Measurements from ENCODE around the gene SFTPA1. TPM values are rescaled to one million over a fixed set of nuclear protein-coding genes. Genes with fewer than 3 reads are reported as not detected.
A peak's percentile ranks its signal among the peaks of the same experiment; 100 is the strongest.
"Not testable (repeated sequence)": the region's sequence is repeated elsewhere in the genome, so short reads cannot be mapped to it uniquely, and the experiment has no call there.

Gene SFTPA1
- polyA plus RNA-seq, 3 donors, result not detected

DNA sequence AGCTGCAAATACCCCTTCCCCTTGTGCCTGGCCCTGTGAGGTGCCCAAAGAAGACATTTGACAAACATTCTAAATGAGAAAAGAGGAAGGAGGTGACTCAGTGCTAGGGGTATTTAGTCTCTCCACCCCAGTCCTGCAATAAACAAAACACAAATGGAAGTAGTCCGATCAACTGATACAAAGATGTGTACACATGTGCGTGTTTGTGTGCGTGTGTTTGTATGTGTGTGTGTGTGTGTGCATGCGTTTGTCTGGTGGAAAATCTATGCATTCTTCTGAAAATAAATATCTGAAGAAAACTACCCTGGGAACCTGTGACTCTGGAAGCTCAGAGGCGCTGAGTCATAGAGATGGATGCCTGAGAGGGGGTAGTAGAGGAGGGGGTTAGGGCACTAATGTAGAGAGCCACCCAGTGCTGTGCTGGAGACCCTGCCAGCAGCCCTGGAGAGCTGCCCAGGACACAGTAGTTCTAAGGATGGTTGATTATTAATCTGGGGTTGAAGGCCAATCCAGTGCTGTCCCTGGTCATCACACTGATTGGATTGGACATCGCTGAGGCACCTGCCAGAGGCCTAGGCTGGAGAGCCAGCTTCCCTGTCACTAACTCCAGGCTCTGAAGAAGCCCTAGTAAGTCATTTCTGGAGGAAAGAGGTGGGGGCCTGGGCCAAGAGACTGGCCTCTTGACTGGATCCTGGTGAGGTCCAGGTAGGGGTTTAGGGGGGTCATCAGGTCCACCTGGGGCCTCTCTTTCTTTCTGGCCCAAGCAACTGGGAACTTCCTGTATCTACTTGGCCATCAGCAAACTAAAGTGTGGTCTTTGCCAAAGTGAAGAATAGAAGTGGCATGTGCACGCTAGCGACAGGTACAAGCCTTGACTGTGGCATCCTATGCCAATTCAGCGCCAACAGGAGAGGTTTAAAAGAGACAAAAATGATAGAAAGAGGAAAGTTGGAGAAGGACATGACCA is 18.5 kb downstream of the SFTPA1 start:
- Histone ChIP-seq H3K79me2 (ENCODE audit: insufficient read depth, low read length) (no peaks in the 10 kb centered on the region), H3K27me3 (ENCODE audit: control insufficient read depth in 2 of 2, insufficient read depth in 2 of 2, low read length in 2 of 2) (no peaks in the 10 kb centered on the region), H2AFZ (ENCODE audit: insufficient read depth, low read depth, low read length, poor library complexity, severe bottlenecking) (no peak overlapping the region), H3K4me1 (ENCODE audit: control insufficient read depth in 1 of 2, insufficient read depth in 2 of 2, low read length in 2 of 2) (no peaks in the 10 kb centered on the region), H3K4me2 (replicated peaks; ENCODE audit: extremely low read depth, low read length, poor library complexity, severe bottlenecking) (no peak overlapping the region), H4K20me1 (ENCODE audit: insufficient read depth, low read length) (no peaks in the 10 kb centered on the region), H3K9ac (ENCODE audit: insufficient read depth, low read length, poor library complexity, severe bottlenecking) (no peak overlapping the region), H3K36me3 (replicated peaks in 1 of 2; ENCODE audit: control insufficient read depth in 1 of 2, insufficient read depth in 2 of 2, low read length in 2 of 2) (no peaks in the 10 kb centered on the region), H3K27ac (ENCODE audit: low read depth in 1 of 2, low read length in 2 of 2) (no peak overlapping the region), H3K9me3 (replicated peaks in 1 of 2; ENCODE audit: control insufficient read depth in 1 of 2, insufficient read depth in 1 of 2, low read length in 2 of 2) (peaks cover 0 to 4% of the 10 kb centered on the region in 2 donors), H3K4me3 (replicated peaks in 1 of 3; ENCODE audit: low read depth in 2 of 3, low read length in 3 of 3) (no peak overlapping the region)
- Mint-ChIP-seq H3K36me3 (no peaks in the 10 kb centered on the region), H3K27me3 (ENCODE audit: low read depth in 3 of 3) (no peaks in the 10 kb centered on the region), H3K9me3 (peaks cover 0 to 5% (median 2%) of the 10 kb centered on the region in 7 donors), H3K27ac (peak overlapping the region in 2 of 7 donors; percentile 31 to 39), H3K4me3 (no peak overlapping the region), H3K4me1 (no peaks in the 10 kb centered on the region)
- intact Hi-C loops (cut with micrococcal nuclease), result no loop called here
- DNase-seq, result no peak
- WGBS (ENCODE audit: insufficient coverage), result 97% methylated on average over 4 of the region's 9 CpGs
- TF ChIP-seq, protein P1, sequence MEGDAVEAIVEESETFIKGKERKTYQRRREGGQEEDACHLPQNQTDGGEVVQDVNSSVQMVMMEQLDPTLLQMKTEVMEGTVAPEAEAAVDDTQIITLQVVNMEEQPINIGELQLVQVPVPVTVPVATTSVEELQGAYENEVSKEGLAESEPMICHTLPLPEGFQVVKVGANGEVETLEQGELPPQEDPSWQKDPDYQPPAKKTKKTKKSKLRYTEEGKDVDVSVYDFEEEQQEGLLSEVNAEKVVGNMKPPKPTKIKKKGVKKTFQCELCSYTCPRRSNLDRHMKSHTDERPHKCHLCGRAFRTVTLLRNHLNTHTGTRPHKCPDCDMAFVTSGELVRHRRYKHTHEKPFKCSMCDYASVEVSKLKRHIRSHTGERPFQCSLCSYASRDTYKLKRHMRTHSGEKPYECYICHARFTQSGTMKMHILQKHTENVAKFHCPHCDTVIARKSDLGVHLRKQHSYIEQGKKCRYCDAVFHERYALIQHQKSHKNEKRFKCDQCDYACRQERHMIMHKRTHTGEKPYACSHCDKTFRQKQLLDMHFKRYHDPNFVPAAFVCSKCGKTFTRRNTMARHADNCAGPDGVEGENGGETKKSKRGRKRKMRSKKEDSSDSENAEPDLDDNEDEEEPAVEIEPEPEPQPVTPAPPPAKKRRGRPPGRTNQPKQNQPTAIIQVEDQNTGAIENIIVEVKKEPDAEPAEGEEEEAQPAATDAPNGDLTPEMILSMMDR (IDR thresholded peaks at IDR 0.05), result no peak

DNA sequence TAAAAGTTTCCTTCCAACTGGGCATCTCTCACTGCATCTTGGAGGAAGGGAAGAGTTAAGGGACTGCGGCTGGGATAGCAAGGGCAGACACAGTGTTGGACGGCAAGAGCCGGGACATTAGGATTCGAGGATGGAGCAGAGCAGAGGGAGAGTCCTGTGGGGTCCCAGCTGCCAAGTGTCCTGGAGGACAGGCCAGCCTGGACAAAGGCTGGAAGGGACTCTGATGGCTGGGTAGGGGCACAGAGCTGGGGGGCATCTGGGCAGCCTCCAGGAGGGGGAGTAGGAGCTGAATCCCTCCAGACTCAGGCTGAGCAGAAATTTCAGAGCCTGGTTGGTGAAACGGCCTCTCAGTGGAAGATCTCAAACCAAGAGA is 19.2 kb downstream of the SFTPA1 start:
- Mint-ChIP-seq H3K27ac (peak overlapping the region in 2 of 7 donors; percentile 10 to 75), H3K27me3 (ENCODE audit: low read depth in 3 of 3) (no peaks in the 10 kb centered on the region), H3K36me3 (no peaks in the 10 kb centered on the region), H3K4me3 (no peak overlapping the region), H3K4me1 (no peaks in the 10 kb centered on the region), H3K9me3 (peaks cover 0 to 5% (median 2%) of the 10 kb centered on the region in 7 donors)
- TF ChIP-seq, protein P1 (IDR thresholded peaks at IDR 0.05), result no peak
- no peaks in the 10 kb centered on the region for H3K27me3 ChIP-seq (ENCODE audit: control insufficient read depth in 2 of 2, insufficient read depth in 2 of 2, low read length in 2 of 2)
- no peak overlapping the region for H2AFZ ChIP-seq (ENCODE audit: insufficient read depth, low read depth, low read length, poor library complexity, severe bottlenecking)
- intact Hi-C loops (cut with micrococcal nuclease), result no loop called here
- H3K9ac ChIP-seq (ENCODE audit: insufficient read depth, low read length, poor library complexity, severe bottlenecking), result no peak overlapping the region
- H4K20me1 ChIP-seq (ENCODE audit: insufficient read depth, low read length), result no peaks in the 10 kb centered on the region
- peaks cover 0 to 4% of the 10 kb centered on the region in 2 donors for H3K9me3 ChIP-seq (replicated peaks in 1 of 2; ENCODE audit: control insufficient read depth in 1 of 2, insufficient read depth in 1 of 2, low read length in 2 of 2)
- no peaks in the 10 kb centered on the region for H3K36me3 ChIP-seq (replicated peaks in 1 of 2; ENCODE audit: control insufficient read depth in 1 of 2, insufficient read depth in 2 of 2, low read length in 2 of 2)
- H3K79me2 ChIP-seq (ENCODE audit: insufficient read depth, low read length), result no peaks in the 10 kb centered on the region
- 100% methylated on average over 5 of the region's 5 CpGs for WGBS (ENCODE audit: insufficient coverage)
- no peak overlapping the region for H3K4me2 ChIP-seq (replicated peaks; ENCODE audit: extremely low read depth, low read length, poor library complexity, severe bottlenecking)
- no peaks in the 10 kb centered on the region for H3K4me1 ChIP-seq (ENCODE audit: control insufficient read depth in 1 of 2, insufficient read depth in 2 of 2, low read length in 2 of 2)
- no peak overlapping the region for H3K27ac ChIP-seq (ENCODE audit: low read depth in 1 of 2, low read length in 2 of 2)
- DNase-seq, result no peak
- H3K4me3 ChIP-seq (replicated peaks in 1 of 3; ENCODE audit: low read depth in 2 of 3, low read length in 3 of 3), result no peak overlapping the region

DNA sequence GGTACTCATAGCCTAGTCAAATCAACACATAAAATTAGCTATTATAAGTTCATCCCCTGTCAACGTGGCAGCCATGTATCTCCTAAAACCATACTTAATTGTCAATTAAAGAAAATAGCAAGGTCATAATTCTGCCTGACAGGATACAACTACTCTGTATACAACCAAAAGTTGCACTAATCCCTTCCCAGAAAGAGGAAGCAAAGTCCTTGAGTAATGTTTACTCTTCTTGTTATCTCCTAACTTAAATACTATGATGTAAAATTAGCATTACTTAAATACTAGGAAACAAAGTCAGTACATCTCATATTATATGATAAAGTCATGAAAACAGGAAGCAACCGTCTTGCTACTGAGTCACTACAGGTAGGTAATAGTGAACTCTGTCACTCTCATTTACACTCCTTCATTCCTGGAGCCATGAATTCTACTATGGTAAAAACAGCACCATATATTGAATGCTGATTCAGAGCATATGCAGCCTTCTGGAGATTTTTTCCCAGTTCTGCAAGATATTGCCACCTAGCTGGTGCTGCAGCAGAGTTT is 26.0 kb downstream of the SFTPA1 start:
- H3K36me3 ChIP-seq (replicated peaks in 1 of 2; ENCODE audit: control insufficient read depth in 1 of 2, insufficient read depth in 2 of 2, low read length in 2 of 2); H3K27ac Mint-ChIP-seq; H3K79me2 ChIP-seq (ENCODE audit: insufficient read depth, low read length); H4K20me1 ChIP-seq (ENCODE audit: insufficient read depth, low read length); H3K9me3 ChIP-seq (replicated peaks in 1 of 2; ENCODE audit: control insufficient read depth in 1 of 2, insufficient read depth in 1 of 2, low read length in 2 of 2); H2AFZ ChIP-seq (ENCODE audit: insufficient read depth, low read depth, low read length, poor library complexity, severe bottlenecking); H3K4me1 Mint-ChIP-seq; H3K4me3 ChIP-seq (replicated peaks in 1 of 3; ENCODE audit: low read depth in 2 of 3, low read length in 3 of 3); H3K4me2 ChIP-seq (replicated peaks; ENCODE audit: extremely low read depth, low read length, poor library complexity, severe bottlenecking); H3K27ac ChIP-seq (ENCODE audit: low read depth in 1 of 2, low read length in 2 of 2); H3K4me3 Mint-ChIP-seq; H3K27me3 Mint-ChIP-seq (ENCODE audit: low read depth in 3 of 3); intact Hi-C loops (cut with micrococcal nuclease); H3K4me1 ChIP-seq (ENCODE audit: control insufficient read depth in 1 of 2, insufficient read depth in 2 of 2, low read length in 2 of 2); H3K9me3 Mint-ChIP-seq; H3K27me3 ChIP-seq (ENCODE audit: control insufficient read depth in 2 of 2, insufficient read depth in 2 of 2, low read length in 2 of 2); DNase-seq; H3K36me3 Mint-ChIP-seq; H3K9ac ChIP-seq (ENCODE audit: insufficient read depth, low read length, poor library complexity, severe bottlenecking): not testable (repeated sequence)
- 100% methylated on average over 1 of the region's 2 CpGs for WGBS (ENCODE audit: insufficient coverage)

All from CD14-positive monocyte (primary cell).